DND-41 (cell line): Measurements from ENCODE around the gene JAK1.

Experiments
- EZH2 ChIP-seq: IDR thresholded peaks from 3 replicates; pipeline ENCODE4 v1.6.1; 2012; ENCODE audit warnings: borderline replicate concordance, low read depth, mild to moderate bottlenecking, moderate library complexity, low read length, inconsistent platforms; ENCODE audit not compliant: severe bottlenecking
- TF ChIP-seq, protein P1 (sequence below): IDR thresholded peaks from 2 replicates; pipeline ENCODE4 v1.5.1; 2012; ENCODE audit warnings: borderline replicate concordance, low read length, moderate library complexity, mild to moderate bottlenecking; ENCODE audit not compliant: poor library complexity, severe bottlenecking; ENCODE audit errors: extremely low read depth

DNA sequence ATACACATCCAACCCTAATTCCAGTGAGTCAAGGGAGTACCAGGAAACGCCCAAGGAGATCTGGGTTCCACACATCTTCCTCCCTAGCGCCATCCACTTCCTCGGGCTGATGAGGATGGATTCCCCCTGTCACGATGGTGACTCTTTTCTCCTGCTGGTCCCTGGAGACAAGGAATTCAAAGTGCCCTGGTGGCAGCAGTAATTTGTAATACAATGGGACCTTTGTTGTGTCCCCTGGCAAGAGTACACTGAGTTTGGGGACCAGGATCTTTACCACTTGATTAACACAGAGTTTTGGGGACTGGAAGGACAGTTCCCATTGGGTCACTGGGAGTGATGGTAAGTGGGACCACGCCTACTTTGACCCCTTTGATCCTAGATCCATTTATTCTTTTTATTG lies 9.4 kb upstream of the JAK1 start:
- TF ChIP-seq, protein P1, sequence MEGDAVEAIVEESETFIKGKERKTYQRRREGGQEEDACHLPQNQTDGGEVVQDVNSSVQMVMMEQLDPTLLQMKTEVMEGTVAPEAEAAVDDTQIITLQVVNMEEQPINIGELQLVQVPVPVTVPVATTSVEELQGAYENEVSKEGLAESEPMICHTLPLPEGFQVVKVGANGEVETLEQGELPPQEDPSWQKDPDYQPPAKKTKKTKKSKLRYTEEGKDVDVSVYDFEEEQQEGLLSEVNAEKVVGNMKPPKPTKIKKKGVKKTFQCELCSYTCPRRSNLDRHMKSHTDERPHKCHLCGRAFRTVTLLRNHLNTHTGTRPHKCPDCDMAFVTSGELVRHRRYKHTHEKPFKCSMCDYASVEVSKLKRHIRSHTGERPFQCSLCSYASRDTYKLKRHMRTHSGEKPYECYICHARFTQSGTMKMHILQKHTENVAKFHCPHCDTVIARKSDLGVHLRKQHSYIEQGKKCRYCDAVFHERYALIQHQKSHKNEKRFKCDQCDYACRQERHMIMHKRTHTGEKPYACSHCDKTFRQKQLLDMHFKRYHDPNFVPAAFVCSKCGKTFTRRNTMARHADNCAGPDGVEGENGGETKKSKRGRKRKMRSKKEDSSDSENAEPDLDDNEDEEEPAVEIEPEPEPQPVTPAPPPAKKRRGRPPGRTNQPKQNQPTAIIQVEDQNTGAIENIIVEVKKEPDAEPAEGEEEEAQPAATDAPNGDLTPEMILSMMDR, result no peak
- no peak for TF ChIP-seq EZH2
